Measurements from ENCODE around the gene ATAD5.

ATAD5 gene

DNA sequence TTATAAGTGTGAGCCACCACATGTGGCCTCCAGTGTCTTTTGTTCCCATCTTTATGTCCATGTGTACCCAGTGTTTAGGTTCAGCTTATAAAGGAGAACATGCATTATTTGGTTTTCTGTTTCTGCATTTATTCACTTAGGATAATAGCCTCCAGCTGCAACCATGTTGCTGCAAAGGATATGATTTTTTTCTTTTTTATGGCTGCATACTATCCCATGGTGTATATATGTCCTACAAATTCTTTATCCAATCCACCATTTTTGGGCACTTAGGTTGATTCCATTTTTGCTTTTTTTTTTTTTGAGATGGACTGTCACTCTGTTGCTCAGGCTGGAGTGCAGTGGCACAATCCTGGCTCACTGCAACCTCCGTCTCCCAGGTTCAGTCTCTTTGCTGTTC, 32.9 kb downstream of the ATAD5 start:
- in situ Hi-C loops (cut with HindIII; ENCODE audit: low sequenced_read_pairs): no loop called here
- no peak for DNase-seq (ENCODE audit: low read depth, low spot score)
- TF ChIP-seq, protein P1, sequence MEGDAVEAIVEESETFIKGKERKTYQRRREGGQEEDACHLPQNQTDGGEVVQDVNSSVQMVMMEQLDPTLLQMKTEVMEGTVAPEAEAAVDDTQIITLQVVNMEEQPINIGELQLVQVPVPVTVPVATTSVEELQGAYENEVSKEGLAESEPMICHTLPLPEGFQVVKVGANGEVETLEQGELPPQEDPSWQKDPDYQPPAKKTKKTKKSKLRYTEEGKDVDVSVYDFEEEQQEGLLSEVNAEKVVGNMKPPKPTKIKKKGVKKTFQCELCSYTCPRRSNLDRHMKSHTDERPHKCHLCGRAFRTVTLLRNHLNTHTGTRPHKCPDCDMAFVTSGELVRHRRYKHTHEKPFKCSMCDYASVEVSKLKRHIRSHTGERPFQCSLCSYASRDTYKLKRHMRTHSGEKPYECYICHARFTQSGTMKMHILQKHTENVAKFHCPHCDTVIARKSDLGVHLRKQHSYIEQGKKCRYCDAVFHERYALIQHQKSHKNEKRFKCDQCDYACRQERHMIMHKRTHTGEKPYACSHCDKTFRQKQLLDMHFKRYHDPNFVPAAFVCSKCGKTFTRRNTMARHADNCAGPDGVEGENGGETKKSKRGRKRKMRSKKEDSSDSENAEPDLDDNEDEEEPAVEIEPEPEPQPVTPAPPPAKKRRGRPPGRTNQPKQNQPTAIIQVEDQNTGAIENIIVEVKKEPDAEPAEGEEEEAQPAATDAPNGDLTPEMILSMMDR (IDR thresholded peaks at IDR 0.05; ENCODE audit: low read depth, low read length): no peak
- H3K4me3 ChIP-seq (ENCODE audit: low read depth, low read length): no peak overlapping the region

DNA sequence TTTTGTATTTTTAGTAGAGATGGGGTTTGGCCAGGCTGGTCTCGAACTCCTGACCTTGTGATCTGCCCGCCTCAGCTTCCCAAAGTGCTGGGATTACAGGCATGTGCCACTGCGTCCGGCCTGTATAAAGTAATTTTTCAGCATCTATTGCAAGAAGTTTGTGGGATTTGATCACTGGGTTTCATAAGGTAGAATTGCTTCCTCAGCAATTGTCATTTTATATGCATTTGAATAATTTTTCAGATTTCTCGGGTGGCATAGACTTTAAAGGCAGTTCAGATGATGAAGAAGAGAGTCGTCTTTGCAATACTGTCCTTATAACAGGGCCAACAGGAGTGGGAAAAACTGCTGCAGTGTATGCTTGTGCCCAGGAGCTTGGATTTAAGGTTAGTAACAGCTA, 37.2 kb downstream of the ATAD5 start:
- TF ChIP-seq, protein P1 (IDR thresholded peaks at IDR 0.05; ENCODE audit: low read depth, low read length): no peak
- in situ Hi-C loops (cut with HindIII; ENCODE audit: low sequenced_read_pairs): no loop called here
- no peak overlapping the region for H3K4me3 ChIP-seq (ENCODE audit: low read depth, low read length)
- DNase-seq (ENCODE audit: low read depth, low spot score): no peak

DNA sequence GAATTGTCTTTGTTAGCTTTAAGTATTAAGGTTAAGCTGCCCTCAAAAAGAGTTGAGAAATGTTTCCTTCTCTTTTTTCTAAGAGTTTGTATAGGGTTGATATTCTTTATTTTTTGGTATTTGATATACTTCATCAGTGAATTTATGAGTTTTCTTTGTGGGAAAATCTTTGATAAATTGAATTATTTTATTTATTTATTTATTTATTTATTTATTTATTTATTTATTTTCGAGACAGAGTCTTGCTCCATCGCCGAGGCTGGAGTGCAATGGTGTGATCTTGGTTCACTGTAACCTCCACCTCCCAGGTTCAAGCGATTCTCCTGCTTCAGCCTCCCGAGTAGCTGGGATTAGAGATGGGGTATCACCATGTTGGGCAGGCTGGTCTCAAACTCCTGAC, 54.4 kb downstream of the ATAD5 start:
- in situ Hi-C loops (cut with HindIII; ENCODE audit: low sequenced_read_pairs): no loop called here
- TF ChIP-seq, protein P1 (IDR thresholded peaks at IDR 0.05; ENCODE audit: low read depth, low read length): no peak
- no peak for DNase-seq (ENCODE audit: low read depth, low spot score)
- no peak overlapping the region for H3K4me3 ChIP-seq (ENCODE audit: low read depth, low read length)

DNA sequence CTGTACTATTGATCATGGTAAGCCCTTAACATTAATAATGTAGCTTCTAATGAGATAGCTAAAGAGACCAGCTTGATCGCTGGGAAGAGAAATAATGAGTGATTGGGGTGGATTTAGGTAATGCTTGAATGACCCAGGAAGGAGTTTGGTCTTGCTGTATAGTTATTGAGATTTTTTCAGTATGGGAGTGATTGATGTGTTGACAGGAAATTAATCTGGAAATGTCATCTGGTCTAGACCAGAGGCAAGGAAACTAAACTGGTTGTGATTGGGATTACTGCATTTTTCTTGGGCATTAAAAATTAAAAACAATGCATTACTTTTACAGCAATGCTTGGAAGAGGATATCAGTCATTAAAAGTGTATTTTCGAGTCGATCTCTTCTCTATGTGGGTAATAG, 62.5 kb downstream of the ATAD5 start:
- H3K4me3 ChIP-seq (ENCODE audit: low read depth, low read length): no peak overlapping the region
- DNase-seq (ENCODE audit: low read depth, low spot score): no peak
- TF ChIP-seq, protein P1 (IDR thresholded peaks at IDR 0.05; ENCODE audit: low read depth, low read length): no peak
- in situ Hi-C loops (cut with HindIII; ENCODE audit: low sequenced_read_pairs): no loop called here

DNA sequence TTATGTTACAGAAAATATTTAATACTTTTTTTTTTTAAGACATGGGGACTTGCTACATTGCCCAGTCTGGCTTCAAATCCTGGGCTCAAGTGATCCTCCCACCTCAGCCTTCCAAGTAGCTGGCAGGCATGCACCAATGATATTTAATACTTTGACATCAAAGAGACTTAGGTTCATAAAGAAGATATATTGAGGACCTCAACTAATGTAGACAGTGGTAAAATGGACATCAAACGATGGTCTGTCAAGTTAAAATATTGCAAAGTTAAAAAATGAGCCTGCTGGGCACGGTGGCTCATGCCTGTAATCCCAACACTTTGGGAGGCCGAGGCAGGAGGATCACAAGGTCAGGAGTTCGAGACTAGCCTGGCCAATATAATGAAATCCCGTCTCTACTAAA, 65.5 kb downstream of the ATAD5 start:
- DNase-seq (ENCODE audit: low read depth, low spot score): no peak
- no peak overlapping the region for H3K4me3 ChIP-seq (ENCODE audit: low read depth, low read length)
- TF ChIP-seq, protein P1 (IDR thresholded peaks at IDR 0.05; ENCODE audit: low read depth, low read length): no peak
- in situ Hi-C loops (cut with HindIII; ENCODE audit: low sequenced_read_pairs): no loop called here

DNA sequence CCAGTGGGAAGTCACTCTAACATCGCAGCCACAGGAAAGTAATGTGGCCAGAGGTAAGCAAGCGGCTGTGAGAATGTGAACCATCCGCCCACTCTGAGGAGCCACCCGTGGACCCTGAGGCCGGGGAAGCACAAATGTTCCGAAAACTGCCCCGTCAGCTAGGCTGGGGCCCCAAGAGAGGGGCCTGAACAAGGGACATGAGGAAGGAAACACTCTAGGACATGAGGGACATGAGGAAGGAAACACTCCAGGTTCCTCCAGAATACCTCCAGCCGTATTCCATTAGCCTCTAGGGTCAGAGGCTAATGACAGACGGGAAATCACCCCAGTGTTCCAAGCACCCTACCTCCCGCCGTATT, 74.0 kb downstream of the ATAD5 start:
- in situ Hi-C loops (cut with HindIII; ENCODE audit: low sequenced_read_pairs): no loop called here
- peak; percentile 17 for DNase-seq (ENCODE audit: low read depth, low spot score)
- TF ChIP-seq, protein P1 (IDR thresholded peaks at IDR 0.05; ENCODE audit: low read depth, low read length): no peak
- H3K4me3 ChIP-seq (ENCODE audit: low read depth, low read length): peak overlapping the region; percentile 74

Measured in astrocyte of the spinal cord (primary cell).